GM21360 (cell line): ENCODE data around the gene OVCA2.

Source experiments
- ATAC-seq: cut with Tn5 transposase; IDR thresholded peaks from one replicate; pipeline ENCODE4 v1.9.1; 2021; ENCODE audit warnings: mild to moderate bottlenecking, moderate library complexity; ENCODE audit not compliant: unreplicated experiment

OVCA2 gene

GRCh38 chr17:2082003-2082781, 40.4 kb downstream of the OVCA2 start:
- no peak for ATAC-seq

DNA sequence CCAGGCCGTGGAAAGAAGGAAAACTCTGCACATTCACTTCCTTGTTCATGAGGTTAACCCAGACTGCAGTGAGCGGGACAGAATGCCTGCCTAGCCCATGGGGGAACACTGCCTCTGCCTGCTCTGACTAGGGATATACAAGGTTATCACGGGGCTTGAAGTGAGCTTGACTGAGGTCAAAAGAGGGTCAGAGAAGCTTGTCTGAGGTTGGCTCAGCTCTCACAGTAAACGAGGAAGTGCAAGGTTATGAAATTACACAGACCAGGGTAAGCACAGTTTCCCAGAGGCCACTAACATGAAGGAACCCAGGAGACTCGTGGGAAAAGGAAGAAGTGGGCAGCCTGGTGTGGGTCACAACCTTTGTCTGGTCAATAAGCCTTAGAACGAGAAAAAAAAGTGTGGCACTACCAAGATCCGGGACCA, 41.8 kb downstream of the OVCA2 start:
- no peak for ATAC-seq

DNA sequence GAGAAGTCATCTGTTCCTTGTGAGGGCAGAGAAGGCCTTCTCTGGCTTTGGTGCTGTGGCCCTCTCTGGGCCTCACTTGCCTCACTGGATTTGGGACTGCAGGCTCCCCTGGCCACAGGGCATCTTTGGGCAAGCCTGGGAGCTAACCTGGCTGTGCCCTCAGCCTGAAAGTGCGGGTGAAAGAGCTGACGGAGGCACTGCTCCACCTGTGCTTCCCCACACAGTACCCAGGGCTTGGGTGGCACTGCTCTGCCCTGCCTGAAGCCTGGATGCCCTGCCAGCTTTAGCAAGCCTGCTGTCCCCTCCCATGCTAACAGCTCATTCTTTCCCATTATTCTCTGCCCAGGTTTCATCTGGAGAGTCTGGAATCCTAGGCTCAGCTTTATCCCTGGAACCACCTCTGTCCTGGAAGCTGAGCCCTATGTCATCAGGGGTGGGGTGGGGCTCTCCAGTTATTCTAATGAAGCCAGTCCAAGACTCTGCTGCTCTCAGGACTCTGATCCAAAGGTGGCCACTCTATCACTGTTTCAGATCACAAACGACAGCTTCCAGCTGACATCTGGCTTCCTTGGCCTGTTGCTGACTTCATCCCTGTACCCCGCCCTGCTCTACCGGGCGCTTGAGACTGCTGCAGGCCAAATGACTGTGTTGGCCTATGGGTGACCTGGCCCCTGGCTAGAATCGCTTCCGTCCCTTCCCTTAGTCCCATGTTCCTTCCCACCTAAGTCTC, 42.4 kb downstream of the OVCA2 start:
- no peak for ATAC-seq

- no peak for ATAC-seq
Measured at GRCh38 chr17:2084766-2085647, 43.2 kb downstream of the OVCA2 start.

GRCh38 chr17:2085648-2085949, 43.8 kb downstream of the OVCA2 start:
- no peak for ATAC-seq

GRCh38 chr17:2086306-2086705, 44.5 kb downstream of the OVCA2 start:
- ATAC-seq = no peak

- ATAC-seq = no peak
Measured at GRCh38 chr17:2087597-2088211, 45.9 kb downstream of the OVCA2 start.

DNA sequence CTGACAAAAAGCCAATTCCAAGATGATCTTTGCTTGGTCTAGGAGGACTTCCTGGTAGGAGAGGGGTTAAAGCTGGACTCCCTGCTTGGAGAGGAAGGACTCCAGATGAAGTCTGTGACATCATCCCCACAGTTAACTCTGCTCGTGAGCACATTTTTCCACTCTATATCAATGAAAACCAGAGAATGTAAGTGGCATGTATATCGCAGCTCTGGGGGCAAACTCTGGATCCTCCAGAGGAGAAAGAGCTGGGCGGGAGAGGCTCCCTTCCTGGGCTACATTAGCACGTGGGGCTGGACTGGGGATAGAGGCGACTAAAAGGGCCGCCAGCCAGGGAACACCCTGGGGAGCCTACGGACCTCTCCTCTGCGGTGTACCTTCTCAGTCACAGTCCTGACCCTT, 47.2 kb downstream of the OVCA2 start:
- ATAC-seq = peak; percentile 15

DNA sequence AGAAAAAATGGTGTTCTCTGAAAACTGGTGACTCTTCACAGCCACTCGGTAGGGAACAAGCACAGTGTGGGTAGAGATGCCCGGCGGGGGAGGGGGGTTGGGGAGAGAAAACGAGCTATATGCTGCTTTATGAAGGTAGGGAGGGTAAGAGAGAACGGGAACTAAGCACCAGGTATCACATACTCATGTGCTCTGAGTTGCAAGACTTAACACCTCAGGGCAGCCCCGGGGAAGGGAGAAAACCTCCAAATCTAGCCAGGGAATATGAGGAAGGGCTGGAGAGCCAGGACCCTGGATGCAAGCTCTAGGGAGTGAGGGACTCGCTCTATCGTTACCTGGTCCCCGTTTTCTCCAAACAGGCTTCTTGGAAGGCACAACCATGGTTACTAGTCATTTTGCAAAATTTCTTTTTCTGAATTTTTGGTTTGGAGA, 48.4 kb downstream of the OVCA2 start:
- ATAC-seq = no peak

DNA sequence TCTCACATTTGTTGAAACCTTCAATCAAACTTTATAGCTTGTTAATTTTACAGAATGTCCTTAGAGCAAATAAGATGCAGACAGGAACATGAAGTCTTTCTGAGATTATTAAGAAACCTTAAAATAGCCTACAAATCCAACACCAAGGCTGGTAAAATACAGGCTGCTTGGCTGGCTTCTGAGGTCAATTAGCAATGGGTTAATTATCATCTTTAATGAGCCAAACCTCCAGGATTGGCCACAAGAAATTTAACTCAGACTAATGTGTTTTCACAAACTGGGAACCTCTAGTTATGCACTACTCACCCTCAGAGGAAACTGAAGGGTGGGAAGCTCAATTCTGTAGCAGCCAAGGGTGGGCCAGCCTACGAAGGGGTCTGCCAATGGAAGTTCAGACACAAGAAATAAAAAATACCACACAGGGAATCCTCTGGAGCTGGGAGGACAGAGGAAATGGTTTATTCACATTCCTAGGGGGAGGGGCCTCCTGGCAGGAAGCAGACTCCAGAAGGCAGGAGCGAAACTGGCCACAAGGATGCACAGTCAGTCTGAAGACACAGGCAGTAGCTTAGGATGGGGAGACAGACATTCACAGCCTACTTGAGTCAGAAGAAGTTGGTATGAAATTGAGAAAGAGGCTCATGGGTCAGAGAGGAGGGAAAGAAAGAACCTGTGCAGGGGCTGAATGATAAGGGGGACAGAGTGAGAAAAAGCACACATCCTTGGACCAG, 49.1 kb downstream of the OVCA2 start:
- ATAC-seq = no peak

GRCh38 chr17:2092253-2092652, 50.4 kb downstream of the OVCA2 start:
- ATAC-seq = no peak
